Keratinocyte (primary cell): ENCODE data around the gene LYVE1. TPM values are rescaled to one million over a fixed set of nuclear protein-coding genes. Genes with fewer than 3 reads are reported as not detected.

Experiments
- DNase-seq: peaks from one replicate; pipeline ENCODE4 v3.0.0-alpha.2; 2011; ENCODE audit warnings: low read depth, missing footprints, low spot score
- FAIRE-seq: peaks from 2 replicates; lab custom pipeline; 2011; peaks lifted over from hg19 to GRCh38; lab: Jason Lieb, UNC
- H2AFZ ChIP-seq: 2 replicates; pipeline ENCODE4 v1.6.0; 2012; ENCODE audit warnings: low read length, control low read depth, inconsistent platforms; ENCODE audit not compliant: control insufficient read depth
- H3K27ac ChIP-seq: 2 replicates; pipeline ENCODE4 v1.5.1; 2011; ENCODE audit warnings: low read length; ENCODE audit not compliant: control insufficient read depth, insufficient read depth
- H3K27me3 ChIP-seq: 3 replicates; pipeline ENCODE4 v1.6.0; 2011; ENCODE audit warnings: low read length; ENCODE audit not compliant: control insufficient read depth, insufficient read depth; ENCODE audit errors: extremely low read depth
- H3K36me3 ChIP-seq, 2 experiments: 2 replicates in 1 of 2; 3 replicates in 1 of 2; pipeline ENCODE4 v1.5.1; 2011; ENCODE audit warnings: low read length in 2 of 2, mild to moderate bottlenecking in 1 of 2; ENCODE audit not compliant: control insufficient read depth in 2 of 2, insufficient read depth in 2 of 2; ENCODE audit errors: extremely low read depth in 1 of 2
- H3K4me1 ChIP-seq: 3 replicates; pipeline ENCODE4 v1.5.1; 2011; ENCODE audit warnings: low read length; ENCODE audit not compliant: control insufficient read depth, insufficient read depth; ENCODE audit errors: extremely low read depth
- H3K4me2 ChIP-seq: 3 replicates; pipeline ENCODE4 v1.6.0; 2011; ENCODE audit warnings: low read depth, low read length; ENCODE audit not compliant: control insufficient read depth, insufficient read depth; ENCODE audit errors: extremely low read depth
- H3K4me3 ChIP-seq, 3 experiments: fragments of 200-600 bp in 1 of 3; sonication (generic) in 1 of 3; 2 replicates in 2 of 3; 3 replicates in 1 of 3; pipeline ENCODE4 v1.5.1; 2011 to 2016; ENCODE audit warnings: low read length in 3 of 3, mild to moderate bottlenecking in 3 of 3, control low read depth in 2 of 3, inconsistent platforms in 1 of 3, low read depth in 1 of 3, mixed read lengths in 1 of 3, mixed run types in 1 of 3, moderate library complexity in 1 of 3; ENCODE audit not compliant: control insufficient read depth in 2 of 3, insufficient read depth in 2 of 3; ENCODE audit errors: extremely low read depth in 1 of 3
- H3K79me2 ChIP-seq: 2 replicates; pipeline ENCODE4 v1.6.0; 2012; ENCODE audit warnings: low read length; ENCODE audit not compliant: control insufficient read depth, insufficient read depth
- H3K9ac ChIP-seq: 3 replicates; pipeline ENCODE4 v1.6.0; 2011; ENCODE audit warnings: low read length; ENCODE audit not compliant: control insufficient read depth, insufficient read depth; ENCODE audit errors: extremely low read depth
- H3K9me1 ChIP-seq: 3 replicates; pipeline ENCODE4 v1.6.0; 2011; ENCODE audit warnings: low read length; ENCODE audit not compliant: control insufficient read depth, insufficient read depth; ENCODE audit errors: extremely low read depth
- H3K9me3 ChIP-seq: 2 replicates; pipeline ENCODE4 v1.5.1; 2012; ENCODE audit warnings: low read depth, low read length; ENCODE audit not compliant: control insufficient read depth
- H4K20me1 ChIP-seq: 3 replicates; pipeline ENCODE4 v1.6.0; 2011; ENCODE audit warnings: low read length; ENCODE audit not compliant: control insufficient read depth, insufficient read depth; ENCODE audit errors: extremely low read depth
- EZH2 ChIP-seq: IDR thresholded peaks from one replicate; pipeline ENCODE4 v1.6.1; 2012; ENCODE audit warnings: inconsistent platforms, mild to moderate bottlenecking, low read length, moderate library complexity
- dilution Hi-C: fragments of 300-500 bp; cut with MboI; formaldehyde crosslinking; loops from one replicate; pipeline ENCODE4 v1.7.0; 2020; ENCODE audit warnings: low sequenced_read_pairs; ENCODE audit not compliant: extremely low pct_ligation_motif_present
- polyA plus RNA-seq, 5 experiments: library from polyadenylated mRNA; depleted of rRNA in 3 of 5; stranded (reverse) in 3 of 5; stranded (forward) in 1 of 5; unstranded in 1 of 5; fragments of >200 nt; gene quantifications; 1 replicate in 1 of 5; 2 replicates in 3 of 5; 3 replicates in 1 of 5; pipeline versions ENCODE4 v1.2.1 to v1.2.3, GENCODE V29; 2011 to 2012; ENCODE audit warnings: missing spikeins in 2 of 5, low read depth in 1 of 5, low replicate concordance in 1 of 5
- TF ChIP-seq, protein P1 (sequence below), 3 experiments: IDR thresholded peaks in 1 of 3; conservative IDR thresholded peaks in 1 of 3; optimal IDR thresholded peaks in 1 of 3; 2 replicates in 2 of 3; 3 replicates in 1 of 3; pipeline versions ENCODE3 to v1.5.1; 2011; ENCODE audit warnings: low read length in 3 of 3, mild to moderate bottlenecking in 3 of 3, moderate library complexity in 2 of 3, control low read depth in 1 of 3, inconsistent platforms in 1 of 3; ENCODE audit not compliant: insufficient read depth in 2 of 3; ENCODE audit errors: extremely low read depth in 1 of 3

Gene LYVE1
- polyA plus RNA-seq, 1 donor (not counting 4 experiments of a cell fraction or from before 2014, with no cell fraction given) = not detected

DNA sequence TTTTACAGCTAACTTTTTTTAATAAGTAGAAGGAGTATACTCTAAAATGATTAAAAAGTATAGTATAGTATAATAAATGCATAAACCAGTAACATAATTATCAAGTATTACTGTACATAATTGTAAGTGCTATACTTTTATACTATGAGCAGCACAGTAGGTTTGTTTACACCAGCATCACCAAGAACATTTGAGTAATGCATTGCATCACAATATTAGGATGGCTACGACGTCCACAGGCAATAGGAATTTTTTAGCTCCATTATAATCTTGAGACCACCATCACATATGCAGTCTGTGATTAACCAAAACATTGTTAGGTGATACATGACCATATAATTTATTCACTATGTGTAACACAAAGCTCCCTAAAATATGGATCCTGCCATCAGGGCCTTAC, 47.9 kb downstream of the LYVE1 start:
- Histone ChIP-seq H3K79me2 (peaks cover 2% of the 10 kb centered on the region), H3K9me1 (no peaks in the 10 kb centered on the region), H3K27me3 (no peaks in the 10 kb centered on the region), H2AFZ (no peak overlapping the region), H3K36me3 (peaks cover 0 to 12% of the 10 kb centered on the region in 2 experiments), H3K27ac (peak overlapping the region; percentile 70), H3K9me3 (no peaks in the 10 kb centered on the region), H3K9ac (no peak overlapping the region), H3K4me1 (peaks cover 42% of the 10 kb centered on the region), H4K20me1 (no peaks in the 10 kb centered on the region), H3K4me3 (no peak overlapping the region), H3K4me2 (no peak overlapping the region)
- dilution Hi-C loops = loop anchor here (25.0 kb wide), 1 partner anchor 217 kb away; no protein-coding TSS in a partner anchor
- TF ChIP-seq, protein P1, sequence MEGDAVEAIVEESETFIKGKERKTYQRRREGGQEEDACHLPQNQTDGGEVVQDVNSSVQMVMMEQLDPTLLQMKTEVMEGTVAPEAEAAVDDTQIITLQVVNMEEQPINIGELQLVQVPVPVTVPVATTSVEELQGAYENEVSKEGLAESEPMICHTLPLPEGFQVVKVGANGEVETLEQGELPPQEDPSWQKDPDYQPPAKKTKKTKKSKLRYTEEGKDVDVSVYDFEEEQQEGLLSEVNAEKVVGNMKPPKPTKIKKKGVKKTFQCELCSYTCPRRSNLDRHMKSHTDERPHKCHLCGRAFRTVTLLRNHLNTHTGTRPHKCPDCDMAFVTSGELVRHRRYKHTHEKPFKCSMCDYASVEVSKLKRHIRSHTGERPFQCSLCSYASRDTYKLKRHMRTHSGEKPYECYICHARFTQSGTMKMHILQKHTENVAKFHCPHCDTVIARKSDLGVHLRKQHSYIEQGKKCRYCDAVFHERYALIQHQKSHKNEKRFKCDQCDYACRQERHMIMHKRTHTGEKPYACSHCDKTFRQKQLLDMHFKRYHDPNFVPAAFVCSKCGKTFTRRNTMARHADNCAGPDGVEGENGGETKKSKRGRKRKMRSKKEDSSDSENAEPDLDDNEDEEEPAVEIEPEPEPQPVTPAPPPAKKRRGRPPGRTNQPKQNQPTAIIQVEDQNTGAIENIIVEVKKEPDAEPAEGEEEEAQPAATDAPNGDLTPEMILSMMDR (optimal IDR thresholded peaks at IDR 0.05 in 1 of 3, IDR thresholded peaks at IDR 0.05 in 1 of 3, conservative IDR thresholded peaks at IDR 0.05 in 1 of 3; ENCODE audit: extremely low read depth in 1 of 3, insufficient read depth in 2 of 3, low read length in 3 of 3) = no peak
- TF ChIP-seq EZH2 = no peak
- DNase-seq (no peak), FAIRE-seq (no peak)

DNA sequence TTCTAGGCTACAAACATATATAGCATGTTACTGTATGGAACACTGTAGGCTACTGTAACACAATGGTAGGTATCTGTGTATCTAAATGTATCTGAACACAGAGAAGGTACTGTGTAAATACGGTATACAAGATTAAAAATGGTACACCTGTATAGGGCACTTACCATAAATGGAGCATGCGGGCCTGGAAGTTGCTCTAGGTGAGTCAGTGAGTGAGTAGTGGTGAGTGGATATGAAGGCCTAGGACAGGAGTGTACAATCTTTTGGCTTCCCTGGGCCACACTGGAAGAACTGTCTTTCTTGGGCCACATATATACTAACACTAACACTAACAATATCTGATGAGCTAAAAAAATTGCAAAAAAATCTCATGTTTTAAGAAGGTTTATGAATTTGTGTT, 48.8 kb downstream of the LYVE1 start:
- peak; percentile 59 for FAIRE-seq
- DNase-seq = no peak

More for the DNA sequence above, 48.8 kb downstream of the LYVE1 start:
- no peak overlapping the region for H3K4me2 ChIP-seq
- no peaks in the 10 kb centered on the region for H3K27me3 ChIP-seq
- dilution Hi-C loops = loop anchor here (25.0 kb wide), 1 partner anchor 218 kb away; no protein-coding TSS in a partner anchor
- H3K9ac ChIP-seq = no peak overlapping the region
- H3K4me1 ChIP-seq = peaks cover 45% of the 10 kb centered on the region
- H3K9me3 ChIP-seq = no peaks in the 10 kb centered on the region
- no peak for TF ChIP-seq EZH2
- TF ChIP-seq, protein P1 (optimal IDR thresholded peaks at IDR 0.05 in 1 of 3, IDR thresholded peaks at IDR 0.05 in 1 of 3, conservative IDR thresholded peaks at IDR 0.05 in 1 of 3; ENCODE audit: extremely low read depth in 1 of 3, insufficient read depth in 2 of 3, low read length in 3 of 3) = no peak
- H3K79me2 ChIP-seq = peaks cover 2% of the 10 kb centered on the region
- peaks cover 0 to 12% of the 10 kb centered on the region in 2 experiments for H3K36me3 ChIP-seq
- no peak overlapping the region for H3K4me3 ChIP-seq
- no peaks in the 10 kb centered on the region for H4K20me1 ChIP-seq
- peak overlapping the region; percentile 92 for H3K27ac ChIP-seq
- no peaks in the 10 kb centered on the region for H3K9me1 ChIP-seq
- H2AFZ ChIP-seq = no peak overlapping the region
